ENCODE measurements around the gene BAIAP2. TPM values are rescaled to one million over a fixed set of nuclear protein-coding genes. Genes with fewer than 3 reads are reported as not detected.

BAIAP2 gene
- total RNA-seq, 1 donor, result 27.5 TPM

DNA sequence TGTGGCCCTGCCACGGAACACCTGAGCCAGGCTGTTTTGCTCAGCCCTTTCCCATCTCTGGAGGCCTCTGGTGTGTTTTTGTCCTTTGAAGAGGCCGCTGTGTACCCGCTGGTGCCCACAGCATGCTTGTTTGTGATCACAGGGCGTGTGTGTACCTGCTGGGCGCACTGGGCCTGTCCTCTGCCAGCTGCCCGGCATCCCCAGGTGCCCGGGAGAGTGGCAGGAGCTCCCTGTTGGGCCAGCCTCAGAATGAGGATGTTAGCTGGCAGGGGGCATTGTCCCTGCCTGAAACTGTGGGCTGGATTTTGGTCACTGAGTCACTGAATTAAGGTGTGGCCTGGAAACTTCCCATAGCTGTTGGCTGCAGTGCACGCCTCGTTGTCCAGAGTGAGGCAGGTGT lies 31.1 kb downstream of the BAIAP2 start:
- TF ChIP-seq, protein P1, sequence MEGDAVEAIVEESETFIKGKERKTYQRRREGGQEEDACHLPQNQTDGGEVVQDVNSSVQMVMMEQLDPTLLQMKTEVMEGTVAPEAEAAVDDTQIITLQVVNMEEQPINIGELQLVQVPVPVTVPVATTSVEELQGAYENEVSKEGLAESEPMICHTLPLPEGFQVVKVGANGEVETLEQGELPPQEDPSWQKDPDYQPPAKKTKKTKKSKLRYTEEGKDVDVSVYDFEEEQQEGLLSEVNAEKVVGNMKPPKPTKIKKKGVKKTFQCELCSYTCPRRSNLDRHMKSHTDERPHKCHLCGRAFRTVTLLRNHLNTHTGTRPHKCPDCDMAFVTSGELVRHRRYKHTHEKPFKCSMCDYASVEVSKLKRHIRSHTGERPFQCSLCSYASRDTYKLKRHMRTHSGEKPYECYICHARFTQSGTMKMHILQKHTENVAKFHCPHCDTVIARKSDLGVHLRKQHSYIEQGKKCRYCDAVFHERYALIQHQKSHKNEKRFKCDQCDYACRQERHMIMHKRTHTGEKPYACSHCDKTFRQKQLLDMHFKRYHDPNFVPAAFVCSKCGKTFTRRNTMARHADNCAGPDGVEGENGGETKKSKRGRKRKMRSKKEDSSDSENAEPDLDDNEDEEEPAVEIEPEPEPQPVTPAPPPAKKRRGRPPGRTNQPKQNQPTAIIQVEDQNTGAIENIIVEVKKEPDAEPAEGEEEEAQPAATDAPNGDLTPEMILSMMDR (IDR thresholded peaks at IDR 0.05; ENCODE audit: insufficient read depth, low read length), result no peak
- H3K4me3 ChIP-seq (ENCODE audit: low read depth, low read length), result no peak overlapping the region
- no peak for DNase-seq (ENCODE audit: low read depth)

DNA sequence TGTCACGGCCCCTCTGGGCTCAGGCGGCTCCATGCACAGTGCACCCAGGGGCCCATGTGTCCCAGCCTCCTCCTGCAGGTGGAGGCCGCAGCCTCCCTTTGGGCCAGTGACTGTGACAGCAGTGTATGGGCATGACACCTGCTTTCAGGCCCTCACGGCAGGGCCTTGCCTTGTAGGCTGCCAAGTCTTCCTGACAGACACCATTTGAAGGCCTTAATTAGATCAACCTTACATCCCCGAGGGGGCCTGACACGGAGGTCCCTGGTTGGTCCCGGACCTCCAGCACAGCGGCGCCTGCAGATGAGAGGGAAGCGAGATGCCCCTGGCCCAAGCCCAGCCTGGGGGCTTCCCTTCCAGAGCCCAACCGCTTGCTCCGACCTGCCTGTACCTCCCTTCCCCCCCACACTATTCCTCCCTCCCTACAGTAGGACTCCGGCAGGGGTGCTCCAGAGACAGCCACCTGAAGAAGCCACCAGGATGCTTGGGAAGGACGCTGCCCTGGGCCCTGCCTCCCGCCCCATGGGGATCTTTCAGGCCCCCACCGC lies 31.9 kb downstream of the BAIAP2 start:
- TF ChIP-seq, protein P1 (IDR thresholded peaks at IDR 0.05; ENCODE audit: insufficient read depth, low read length), result no peak
- no peak for DNase-seq (ENCODE audit: low read depth)
- no peak overlapping the region for H3K4me3 ChIP-seq (ENCODE audit: low read depth, low read length)

DNA sequence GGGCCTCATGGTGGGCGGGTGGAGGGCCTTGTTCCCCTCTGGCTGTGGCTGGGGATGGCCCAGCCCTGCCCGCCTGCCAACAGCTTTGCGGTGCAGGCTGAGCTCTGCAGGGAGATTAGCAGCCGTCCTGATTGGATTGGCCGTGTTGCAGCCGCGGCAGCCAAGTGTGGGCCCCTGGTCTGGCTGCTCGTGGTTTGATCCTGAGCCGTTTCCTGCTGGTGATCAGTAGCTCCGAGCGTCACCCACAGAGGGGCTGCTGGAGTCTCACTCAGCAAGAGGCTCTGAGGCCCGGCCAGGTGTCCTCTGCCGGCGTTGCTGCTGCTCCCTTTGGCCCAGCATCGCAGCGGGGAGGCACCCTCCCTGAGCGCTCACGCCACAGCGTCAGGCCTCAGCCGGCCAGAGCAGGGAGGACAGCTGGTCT lies 32.5 kb downstream of the BAIAP2 start:
- no peak overlapping the region for H3K4me3 ChIP-seq (ENCODE audit: low read depth, low read length)
- DNase-seq (ENCODE audit: low read depth), result no peak
- TF ChIP-seq, protein P1 (IDR thresholded peaks at IDR 0.05; ENCODE audit: insufficient read depth, low read length), result no peak

DNA sequence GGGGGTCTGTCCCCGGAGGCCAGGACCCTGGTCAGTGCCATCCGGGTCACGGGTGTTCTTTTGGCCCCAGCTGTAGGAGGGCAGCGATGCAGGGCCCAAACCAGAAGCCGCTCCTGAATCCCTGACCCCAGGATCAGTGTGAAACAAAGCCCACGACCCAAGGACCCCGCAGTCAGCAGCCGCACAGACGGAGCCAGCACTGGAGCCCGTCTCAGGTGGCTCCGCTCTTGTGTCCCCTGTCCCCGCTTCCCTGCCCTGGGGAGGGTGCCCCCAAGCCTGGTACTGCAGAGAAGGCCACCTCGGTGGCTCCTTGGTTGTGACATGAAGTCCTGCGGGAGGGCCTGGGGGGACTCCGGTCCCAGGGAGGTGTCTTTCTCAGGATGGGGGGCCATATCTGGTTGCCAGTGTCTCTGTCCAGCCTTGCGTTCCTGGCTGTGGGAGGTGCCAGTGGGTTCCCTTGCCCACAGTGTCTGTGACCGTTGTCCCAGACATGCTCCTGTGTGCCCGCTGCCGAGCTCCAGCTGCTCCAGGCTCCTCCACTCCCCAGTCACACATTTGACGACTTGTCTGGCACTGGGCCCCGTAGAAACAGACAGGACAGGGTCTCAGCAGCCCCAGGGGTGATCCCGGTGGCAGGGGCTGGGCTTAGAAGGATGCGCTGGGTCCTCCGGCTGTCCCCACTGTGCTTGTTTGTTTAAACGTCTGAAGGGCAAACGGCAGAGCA lies 33.6 kb downstream of the BAIAP2 start:
- DNase-seq (ENCODE audit: low read depth), result no peak
- H3K4me3 ChIP-seq (ENCODE audit: low read depth, low read length), result no peak overlapping the region
- TF ChIP-seq, protein P1 (IDR thresholded peaks at IDR 0.05; ENCODE audit: insufficient read depth, low read length), result no peak

DNA sequence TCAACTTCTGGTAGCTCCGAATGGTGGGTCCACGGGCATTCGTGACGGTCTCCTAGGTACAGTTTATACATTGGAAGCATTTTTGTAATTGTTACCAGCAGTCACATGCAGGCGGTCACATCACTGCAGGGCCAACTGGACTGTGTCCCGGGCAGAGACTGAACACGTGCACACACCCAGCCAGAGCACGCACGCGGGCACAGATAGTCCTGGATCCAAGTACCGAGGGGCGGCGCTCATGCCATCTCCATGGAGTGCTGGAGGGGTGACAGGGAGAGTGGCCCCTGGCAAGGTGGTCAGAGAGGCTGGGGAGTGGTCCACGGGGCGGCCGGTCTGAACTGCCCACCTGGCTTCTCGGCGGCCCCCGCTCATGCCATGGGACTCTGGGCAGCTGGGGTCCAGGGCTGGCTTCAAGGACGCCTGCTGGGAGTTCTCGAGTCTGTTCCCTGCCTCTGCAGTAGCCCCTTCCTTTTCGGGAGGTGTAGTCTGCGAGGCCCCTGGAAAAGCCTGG lies 34.2 kb downstream of the BAIAP2 start:
- TF ChIP-seq, protein P1 (IDR thresholded peaks at IDR 0.05; ENCODE audit: insufficient read depth, low read length), result no peak
- no peak overlapping the region for H3K4me3 ChIP-seq (ENCODE audit: low read depth, low read length)
- no peak for DNase-seq (ENCODE audit: low read depth)

DNA sequence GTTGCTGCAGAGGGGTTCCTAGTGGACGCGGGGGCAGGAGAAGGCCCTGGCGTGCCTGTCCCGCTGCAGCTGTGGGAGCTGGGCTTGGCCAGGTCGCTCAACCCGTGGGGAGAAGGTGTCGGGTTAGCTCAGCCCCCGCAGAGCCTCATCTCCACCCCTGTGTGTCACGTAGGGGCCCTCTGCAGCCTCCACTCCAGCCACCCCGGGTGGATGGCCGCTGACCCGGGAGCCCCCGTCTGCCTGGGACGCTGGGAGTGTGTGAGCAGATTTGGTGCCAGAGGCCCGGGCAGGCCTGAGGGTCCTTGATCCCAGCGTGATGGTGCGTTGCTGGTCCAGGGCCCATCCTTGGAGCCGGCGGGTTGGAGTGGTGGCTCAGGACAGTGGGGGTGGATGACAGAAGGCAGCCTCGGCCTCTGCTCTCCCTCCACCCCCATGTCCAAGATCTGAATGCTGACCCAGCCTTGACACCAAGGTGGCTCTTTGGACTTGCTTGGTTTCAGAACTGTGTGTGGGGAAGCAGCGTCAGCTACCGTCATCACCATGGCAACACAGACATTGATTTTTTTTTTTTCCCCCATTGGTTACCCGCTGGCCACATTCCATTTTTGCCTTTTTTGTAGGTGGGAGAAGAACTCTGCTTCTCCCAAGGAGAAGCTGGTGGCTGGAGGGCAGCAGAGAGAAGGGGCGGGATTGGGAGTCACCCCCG lies 35.7 kb downstream of the BAIAP2 start:
- H3K4me3 ChIP-seq (ENCODE audit: low read depth, low read length), result no peak overlapping the region
- TF ChIP-seq, protein P1 (IDR thresholded peaks at IDR 0.05; ENCODE audit: insufficient read depth, low read length), result no peak
- DNase-seq (ENCODE audit: low read depth), result no peak

Data from fibroblast of the aortic adventitia (primary cell).